Urothelium cell line (cell line): ENCODE results near the gene ABCC1.
"Not testable (repeated sequence)": the region's sequence is repeated elsewhere in the genome, so short reads cannot be mapped to it uniquely, and the experiment has no call there.

Experiments used
- DNase-seq: peaks from one replicate; pipeline ENCODE4 v3.0.0; 2011; ENCODE audit warnings: low spot score, mixed read lengths
- FAIRE-seq: peaks from 2 replicates; lab custom pipeline; 2011; peaks lifted over from hg19 to GRCh38; lab: Jason Lieb, UNC

Gene ABCC1

GRCh38 chr16:16148000-16148599 lies 198.7 kb downstream of the ABCC1 start:
- DNase-seq, FAIRE-seq: not testable (repeated sequence)

GRCh38 chr16:16148755-16149154 lies 199.3 kb downstream of the ABCC1 start:
- no peak for DNase-seq

GRCh38 chr16:16149710-16150116 lies 200.3 kb downstream of the ABCC1 start:
- FAIRE-seq (no peak), DNase-seq (no peak)

More at GRCh38 chr16:16148755-16149154, 199.3 kb downstream of the ABCC1 start:
- FAIRE-seq = no peak

- DNase-seq (no peak), FAIRE-seq (no peak)
These were observed 200.9 kb downstream of the ABCC1 start for GRCh38 chr16:16150117-16150877.

- DNase-seq = no peak
- no peak for FAIRE-seq
These were observed 201.4 kb downstream of the ABCC1 start for GRCh38 chr16:16150878-16151152.

- FAIRE-seq (no peak), DNase-seq (no peak)
These were observed 201.9 kb downstream of the ABCC1 start for GRCh38 chr16:16151315-16151714.

- not testable (repeated sequence) for DNase-seq, FAIRE-seq
These were observed 203.6 kb downstream of the ABCC1 start for GRCh38 chr16:16153000-16153399.

GRCh38 chr16:16154281-16154951 lies 205.0 kb downstream of the ABCC1 start:
- no peak for FAIRE-seq
- no peak for DNase-seq

GRCh38 chr16:16155234-16155633 lies 205.8 kb downstream of the ABCC1 start:
- FAIRE-seq = no peak
- DNase-seq = no peak

- DNase-seq = no peak
- no peak for FAIRE-seq
These were observed 207.8 kb downstream of the ABCC1 start for GRCh38 chr16:16157166-16157565.

- no peak for FAIRE-seq
- DNase-seq = no peak
These were observed 208.8 kb downstream of the ABCC1 start for GRCh38 chr16:16158082-16158658.

- DNase-seq (no peak), FAIRE-seq (no peak)
These were observed 209.4 kb downstream of the ABCC1 start for GRCh38 chr16:16158741-16159374.

- DNase-seq = no peak
- FAIRE-seq = no peak
These were observed 210.2 kb downstream of the ABCC1 start for GRCh38 chr16:16159662-16160061.

GRCh38 chr16:16161319-16161718 lies 211.9 kb downstream of the ABCC1 start:
- DNase-seq (no peak), FAIRE-seq (no peak)

GRCh38 chr16:16161840-16162239 lies 212.4 kb downstream of the ABCC1 start:
- not testable (repeated sequence) for FAIRE-seq, DNase-seq

GRCh38 chr16:16162591-16162990 lies 213.2 kb downstream of the ABCC1 start:
- no peak for DNase-seq
- no peak for FAIRE-seq

GRCh38 chr16:16163109-16163508 lies 213.7 kb downstream of the ABCC1 start:
- no peak for FAIRE-seq
- DNase-seq = no peak

- DNase-seq = no peak
- FAIRE-seq = no peak
These were observed 214.2 kb downstream of the ABCC1 start for GRCh38 chr16:16163571-16163970.

GRCh38 chr16:16164243-16164642 lies 214.8 kb downstream of the ABCC1 start:
- no peak for FAIRE-seq

GRCh38 chr16:16166085-16166484 lies 216.7 kb downstream of the ABCC1 start:
- FAIRE-seq = no peak

More at GRCh38 chr16:16164243-16164642, 214.8 kb downstream of the ABCC1 start:
- DNase-seq = no peak

GRCh38 chr16:16166949-16167348 lies 217.5 kb downstream of the ABCC1 start:
- DNase-seq (no peak), FAIRE-seq (no peak)

More at GRCh38 chr16:16166085-16166484, 216.7 kb downstream of the ABCC1 start:
- no peak for DNase-seq
